ENCODE measurements around the gene SORCS2. TPM values are rescaled to one million over a fixed set of nuclear protein-coding genes. Genes with fewer than 3 reads are reported as not detected.
A peak's percentile ranks its signal among the peaks of the same experiment; 100 is the strongest.

SORCS2 gene
- total and polyA plus RNA-seq, 2 of the 13 experiments (the other 11 are each of a cell fraction or from before 2014, with no cell fraction given): 0.82 to 1.0 TPM

GRCh38 chr4:7158991-7159390, 33.3 kb upstream of the SORCS2 start (continued):
- TF ChIP-seq AFF4 (CRISPR knock-in tag; IDR thresholded peaks at IDR 0.05): no peak
- TF ChIP-seq MED8 (CRISPR knock-in tag; IDR thresholded peaks at IDR 0.05; ENCODE audit: insufficient replicate concordance): no peak
- TF ChIP-seq XRCC5 (optimal IDR thresholded peaks at IDR 0.05; ENCODE audit: low read length): no peak
- TF ChIP-seq HNRNPH1 (optimal IDR thresholded peaks at IDR 0.05; ENCODE audit: low read depth, low read length): no peak
- no peak for TF ChIP-seq HIVEP1 (CRISPR knock-in tag; IDR thresholded peaks at IDR 0.05)
- TF ChIP-seq MTF2 (CRISPR knock-in tag; IDR thresholded peaks at IDR 0.05; ENCODE audit: borderline replicate concordance): no peak
- TF ChIP-seq ZSCAN5A (CRISPR knock-in tag; IDR thresholded peaks at IDR 0.05; ENCODE audit: borderline replicate concordance): no peak

- ChIA-PET POLR2A (no interaction called here), CTCF (ENCODE audit: low intra/inter-chr PET ratio, low total read pairs) (no interaction called here)
- intact Hi-C loops (cut with micrococcal nuclease; ENCODE audit: unreplicated experiment) (no loop called here), in situ Hi-C loops (cut with HindIII; ENCODE audit: extremely low pct_ligation_motif_present, low pct_unique_long_range_greater_than_20kb) (no loop called here)
- no peaks in the 10 kb centered on the region for H3K79me2 ChIP-seq (ENCODE audit: insufficient read depth, low read length)
- peak overlapping the region in 1 of 3 experiments; percentile 68; a peak in 1 of 6 replicates for H3K4me3 ChIP-seq (replicated peaks in 1 of 3; ENCODE audit: insufficient read depth in 1 of 3, low read depth in 2 of 3, low read length in 3 of 3)
- no TSS peak for BruUV-seq (replicated peaks)
- peak; percentile 82 for ATAC-seq
- H3K27ac ChIP-seq (ENCODE audit: extremely low read length, insufficient read depth, low read length): no peak overlapping the region
- peaks cover 1 to 13% of the 10 kb centered on the region in 2 experiments; a peak in 4 of 5 replicates for H3K27me3 ChIP-seq (ENCODE audit: control insufficient read depth in 1 of 2, insufficient read depth in 2 of 2, low read length in 2 of 2)
- H3K36me3 ChIP-seq (replicated peaks in 1 of 2; ENCODE audit: control insufficient read depth in 1 of 2, insufficient read depth in 2 of 2, low read length in 2 of 2): no peaks in the 10 kb centered on the region
- whole genome bisulfite sequencing (ENCODE audit: low lambda C conversion rate): under 1% methylated on average over 6 of the region's 6 CpGs
- H3K4me1 ChIP-seq (ENCODE audit: insufficient read depth, low read length): peaks cover 54% of the 10 kb centered on the region
- no peaks in the 10 kb centered on the region for H3K9me3 ChIP-seq (ENCODE audit: low read length)
- H4K20me1 ChIP-seq (ENCODE audit: insufficient read depth, low read length): no peaks in the 10 kb centered on the region
- FAIRE-seq: peak; percentile 88
- H3K9ac ChIP-seq (ENCODE audit: insufficient read depth, low read depth, low read length): no peak overlapping the region
- no peak overlapping the region for H2AFZ ChIP-seq (ENCODE audit: low read length)
- peak overlapping the region; percentile 89 for H3K4me2 ChIP-seq (ENCODE audit: low read depth, low read length)
- peak; percentile 69 for DNase-seq (ENCODE audit: low spot score)
- no peak for TF ChIP-seq TAF1 (CRISPR knock-in tag; IDR thresholded peaks at IDR 0.05)
- no peak for TF ChIP-seq ZNF296 (CRISPR knock-in tag; conservative IDR thresholded peaks at IDR 0.05)
- no peak for TF ChIP-seq ZBTB2 (CRISPR knock-in tag; IDR thresholded peaks at IDR 0.05; ENCODE audit: low read depth)
- no peak for TF ChIP-seq ZBTB44 (CRISPR knock-in tag; IDR thresholded peaks at IDR 0.05)
- 0 out of 2 replicates have a peak, but pooled peaks have one; percentile 18 for TF ChIP-seq FOXJ3 (CRISPR knock-in tag; IDR thresholded peaks at IDR 0.05; ENCODE audit: borderline replicate concordance)
- no peak for TF ChIP-seq CAMTA2 (CRISPR knock-in tag; IDR thresholded peaks at IDR 0.05; ENCODE audit: borderline replicate concordance)
- no peak for TF ChIP-seq NFIB (CRISPR knock-in tag; IDR thresholded peaks at IDR 0.05; ENCODE audit: borderline replicate concordance)
- no peak for TF ChIP-seq SCMH1 (CRISPR knock-in tag; IDR thresholded peaks at IDR 0.05; ENCODE audit: borderline replicate concordance)
- no peak for TF ChIP-seq RFX5 (IDR thresholded peaks at IDR 0.05; ENCODE audit: low read depth, low read length)
These were observed 32.4 kb upstream of the SORCS2 start for GRCh38 chr4:7159923-7160322.
